OCI-LY7 (cell line): ENCODE measurements around the gene CYP26A1. TPM values are rescaled to one million over a fixed set of nuclear protein-coding genes. Genes with fewer than 3 reads are reported as not detected.

Source experiments
- BruUV-seq: library from RNA; stranded (reverse); fragments of 400-500 nt; replicated peaks from 2 replicates; lab custom pipeline; 2021; lab: Mats Ljungman, UMichigan
- CTCF ChIA-PET: fragments of 300-600 bp; sonication (Branson Sonifier 250); formaldehyde crosslinking; loops from one replicate; lab custom pipeline; 2022; ENCODE audit warnings: antibody characterized with exemption; ENCODE audit not compliant: unreplicated experiment; lab: Charles Lee
- POLR2A ChIA-PET: fragments of 300-600 bp; sonication (Branson Sonifier 250); formaldehyde crosslinking; loops from one replicate; lab custom pipeline; 2022; ENCODE audit warnings: antibody characterized with exemption; lab: Charles Lee
- DNase-seq: peaks from one replicate; pipeline ENCODE4 v3.0.0-alpha.2; 2015; ENCODE audit warnings: low spot score
- H2AFZ ChIP-seq: fragments of 200-600 bp; sonication (generic), shearing (Covaris generic); 2 replicates; pipeline ENCODE4 v1.6.1; 2014; ENCODE audit warnings: mild to moderate bottlenecking, antibody characterized with exemption, low read length, moderate library complexity
- H3K27ac ChIP-seq: fragments of 200-600 bp; sonication (generic); 2 replicates; pipeline ENCODE4 v1.5.1; 2014; ENCODE audit warnings: mixed run types, low read depth, mild to moderate bottlenecking, moderate library complexity, low read length, inconsistent platforms; ENCODE audit not compliant: poor library complexity, severe bottlenecking
- H3K36me3 ChIP-seq: fragments of 200-600 bp; sonication (generic); 2 replicates; pipeline ENCODE4 v1.6.1; 2014; ENCODE audit warnings: mild to moderate bottlenecking, antibody characterized with exemption, low read length, moderate library complexity, mixed read lengths; ENCODE audit not compliant: insufficient read depth
- H3K4me1 ChIP-seq: fragments of 200-600 bp; sonication (generic); 2 replicates; pipeline ENCODE4 v1.5.1; 2014; ENCODE audit warnings: mild to moderate bottlenecking, low read length; ENCODE audit not compliant: insufficient read depth, poor library complexity, severe bottlenecking
- H3K4me2 ChIP-seq: fragments of 200-600 bp; sonication (generic); 2 replicates; pipeline ENCODE4 v1.6.1; 2014; ENCODE audit warnings: mild to moderate bottlenecking, low read length
- H3K4me3 ChIP-seq: fragments of 200-600 bp; sonication (generic); 2 replicates; pipeline ENCODE4 v1.5.1; 2014; ENCODE audit warnings: mild to moderate bottlenecking, low read depth, low read length; ENCODE audit not compliant: poor library complexity, severe bottlenecking
- H3K79me2 ChIP-seq: fragments of 200-600 bp; sonication (generic); 2 replicates; pipeline ENCODE4 v1.6.1; 2016; ENCODE audit warnings: low read depth, mild to moderate bottlenecking, low read length, moderate library complexity, mixed read lengths; ENCODE audit not compliant: insufficient read depth
- H3K9me2 ChIP-seq: fragments of 200-600 bp; sonication (generic); 2 replicates; pipeline ENCODE4 v1.6.1; 2016; ENCODE audit warnings: mild to moderate bottlenecking, low read length, mixed read lengths; ENCODE audit not compliant: insufficient read depth
- H3K9me3 ChIP-seq: fragments of 200-600 bp; sonication (generic); 2 replicates; pipeline ENCODE4 v1.6.1; 2014; ENCODE audit warnings: mild to moderate bottlenecking, mixed run types, low read length, mixed read lengths
- H4K20me1 ChIP-seq: fragments of 200-600 bp; sonication (generic); 2 replicates; pipeline ENCODE4 v1.6.1; 2014; ENCODE audit warnings: mild to moderate bottlenecking, antibody characterized with exemption, low read length, moderate library complexity, mixed read lengths; ENCODE audit not compliant: insufficient read depth
- EZH2phosphoT487 ChIP-seq: fragments of 200-600 bp; sonication (generic); IDR thresholded peaks from 2 replicates; pipeline ENCODE4 v1.6.1; 2018; ENCODE audit warnings: low read depth, borderline replicate concordance, mild to moderate bottlenecking, mixed run types, antibody characterized with exemption, low read length, moderate library complexity, mixed read lengths
- intact Hi-C: fragments of 100-400 bp; cut with micrococcal nuclease; formaldehyde crosslinking; loops from one replicate; pipeline ENCODE4 v1.10.0; 2022; ENCODE audit not compliant: unreplicated experiment
- total RNA-seq, 2 experiments: library from RNA; depleted of rRNA in 1 of 2; stranded (reverse); fragments of >200 nt in 1 of 2; shearing (Covaris generic) in 1 of 2; gene quantifications; 2 replicates each; pipeline ENCODE4 v1.2.3, GENCODE V29; 2014 to 2022
- TF ChIP-seq, protein P1 (sequence below): fragments of 200-600 bp; sonication (generic); conservative IDR thresholded peaks from 2 replicates; pipeline ENCODE4 v1.5.1; 2014; ENCODE audit warnings: mild to moderate bottlenecking, antibody characterized with exemption, low read length, moderate library complexity, mixed read lengths

CYP26A1 gene
- total RNA-seq, 2 experiments from 2014 or later, result not detected

DNA sequence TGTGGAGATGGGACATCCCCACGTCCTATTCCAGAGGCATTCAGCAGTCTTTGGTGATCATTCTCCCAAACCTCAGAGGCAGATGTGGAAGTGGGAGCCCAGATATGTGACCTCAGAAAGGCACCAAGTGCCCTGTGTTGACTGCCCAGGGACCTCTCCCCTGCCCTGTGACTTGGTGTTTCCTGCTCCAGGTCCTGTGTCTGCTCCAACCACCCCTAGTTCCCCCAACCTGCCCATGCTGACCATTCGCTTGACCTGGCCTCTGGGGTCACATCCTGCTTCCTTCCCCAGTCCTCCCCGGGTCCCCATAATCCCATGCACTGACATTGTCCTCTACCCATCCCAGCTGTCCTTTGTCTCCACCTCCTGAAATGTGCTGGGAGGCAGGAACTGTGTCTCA, 7.6 kb downstream of the CYP26A1 start:
- no peak overlapping the region for H3K4me3 ChIP-seq
- H2AFZ ChIP-seq, result no peak overlapping the region
- POLR2A ChIA-PET, result interaction anchor here (0.6 kb wide), 1 partner anchor 145 kb away, joined by 3 read pairs; no protein-coding TSS in a partner anchor
- H3K79me2 ChIP-seq, result no peaks in the 10 kb centered on the region
- CTCF ChIA-PET, result no interaction called here
- H3K9me2 ChIP-seq, result no peaks in the 10 kb centered on the region
- H4K20me1 ChIP-seq, result no peaks in the 10 kb centered on the region
- H3K4me1 ChIP-seq, result no peaks in the 10 kb centered on the region
- H3K4me2 ChIP-seq, result no peak overlapping the region
- no peaks in the 10 kb centered on the region for H3K36me3 ChIP-seq
- no peak overlapping the region for H3K27ac ChIP-seq
- intact Hi-C loops, result loop anchor here (5.0 kb wide), 1 partner anchor 271 kb away; no protein-coding TSS in a partner anchor
- H3K9me3 ChIP-seq, result no peaks in the 10 kb centered on the region
- no peak for TF ChIP-seq EZH2phosphoT487
- TF ChIP-seq, protein P1, sequence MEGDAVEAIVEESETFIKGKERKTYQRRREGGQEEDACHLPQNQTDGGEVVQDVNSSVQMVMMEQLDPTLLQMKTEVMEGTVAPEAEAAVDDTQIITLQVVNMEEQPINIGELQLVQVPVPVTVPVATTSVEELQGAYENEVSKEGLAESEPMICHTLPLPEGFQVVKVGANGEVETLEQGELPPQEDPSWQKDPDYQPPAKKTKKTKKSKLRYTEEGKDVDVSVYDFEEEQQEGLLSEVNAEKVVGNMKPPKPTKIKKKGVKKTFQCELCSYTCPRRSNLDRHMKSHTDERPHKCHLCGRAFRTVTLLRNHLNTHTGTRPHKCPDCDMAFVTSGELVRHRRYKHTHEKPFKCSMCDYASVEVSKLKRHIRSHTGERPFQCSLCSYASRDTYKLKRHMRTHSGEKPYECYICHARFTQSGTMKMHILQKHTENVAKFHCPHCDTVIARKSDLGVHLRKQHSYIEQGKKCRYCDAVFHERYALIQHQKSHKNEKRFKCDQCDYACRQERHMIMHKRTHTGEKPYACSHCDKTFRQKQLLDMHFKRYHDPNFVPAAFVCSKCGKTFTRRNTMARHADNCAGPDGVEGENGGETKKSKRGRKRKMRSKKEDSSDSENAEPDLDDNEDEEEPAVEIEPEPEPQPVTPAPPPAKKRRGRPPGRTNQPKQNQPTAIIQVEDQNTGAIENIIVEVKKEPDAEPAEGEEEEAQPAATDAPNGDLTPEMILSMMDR, result no peak
- no peak for DNase-seq
- no TSS peak for BruUV-seq

DNA sequence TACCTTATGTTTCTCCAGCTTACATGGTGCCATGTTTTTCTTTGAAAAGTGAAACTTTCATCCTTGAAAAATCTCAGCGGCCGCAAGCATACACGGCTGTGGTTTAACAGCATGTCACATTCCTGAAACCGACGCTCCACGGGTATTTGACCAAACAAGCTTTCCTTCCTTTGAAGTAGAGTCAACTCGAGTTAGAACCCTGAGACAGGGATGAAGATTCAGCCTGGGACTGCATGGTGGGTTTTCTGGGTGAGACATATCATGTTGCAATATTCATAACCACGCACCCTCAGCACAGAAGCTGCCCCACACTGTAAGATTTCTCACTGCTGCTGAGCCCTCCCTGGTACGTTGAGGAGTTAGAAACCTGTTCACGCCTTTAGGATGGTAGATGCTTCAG, 8.1 kb downstream of the CYP26A1 start:
- Histone ChIP-seq H2AFZ (no peak overlapping the region), H3K36me3 (no peaks in the 10 kb centered on the region), H3K4me2 (no peak overlapping the region), H3K4me3 (no peak overlapping the region), H3K4me1 (no peaks in the 10 kb centered on the region), H3K9me3 (no peaks in the 10 kb centered on the region), H3K79me2 (no peaks in the 10 kb centered on the region), H3K9me2 (no peaks in the 10 kb centered on the region), H3K27ac (no peak overlapping the region), H4K20me1 (no peaks in the 10 kb centered on the region)
- TF ChIP-seq EZH2phosphoT487, result no peak
- TF ChIP-seq, protein P1, result no peak
- no peak for DNase-seq
- POLR2A ChIA-PET, result no interaction called here
- no TSS peak for BruUV-seq
- intact Hi-C loops, result loop anchor here (5.0 kb wide), 1 partner anchor 270 kb away; no protein-coding TSS in a partner anchor
- CTCF ChIA-PET, result no interaction called here

DNA sequence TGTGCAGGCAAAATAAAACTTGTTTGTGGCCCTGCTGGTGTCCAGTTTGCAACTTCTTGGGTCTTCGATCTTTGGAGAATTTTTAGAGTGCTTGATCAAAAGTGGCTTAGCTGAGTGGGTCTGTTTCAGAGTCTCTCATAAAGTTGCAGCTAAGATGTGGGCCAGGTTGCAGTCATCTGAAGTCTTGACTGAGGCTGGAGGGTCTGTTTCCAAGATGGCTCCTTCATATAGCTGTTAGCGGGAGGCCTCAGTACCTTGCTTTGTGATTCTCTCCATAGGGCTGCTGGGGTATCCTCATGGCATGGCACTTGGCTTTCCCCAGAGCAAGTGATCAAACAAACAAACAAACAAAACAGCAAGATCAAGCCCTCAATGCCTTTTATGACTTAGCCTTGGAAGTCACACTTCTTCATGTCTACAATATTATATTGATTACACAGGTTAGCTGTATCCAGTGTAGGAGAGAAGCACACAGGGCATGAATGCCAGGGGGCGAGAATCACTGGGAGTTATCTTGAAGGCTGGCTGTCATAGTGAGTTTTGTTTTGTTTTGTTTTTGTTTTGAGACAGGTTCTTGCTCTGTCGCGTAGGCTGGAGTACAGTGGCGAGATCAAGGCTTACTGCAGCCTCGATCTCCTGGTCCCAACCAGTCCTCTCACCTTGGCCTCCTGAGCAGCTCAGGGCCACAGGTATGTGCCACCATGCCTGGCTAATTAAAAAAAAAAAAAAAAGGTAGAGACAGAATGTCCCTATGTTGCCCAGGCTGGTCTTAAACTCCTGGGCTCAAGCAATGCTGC, 10.2 kb downstream of the CYP26A1 start:
- intact Hi-C loops, result loop anchor here (5.0 kb wide), 1 partner anchor 268 kb away; no protein-coding TSS in a partner anchor
- no peaks in the 10 kb centered on the region for H4K20me1 ChIP-seq
- H3K9me2 ChIP-seq, result no peaks in the 10 kb centered on the region
- H3K4me3 ChIP-seq, result no peak overlapping the region
- ChIA-PET POLR2A (no interaction called here), CTCF (no interaction called here)
- no peaks in the 10 kb centered on the region for H3K36me3 ChIP-seq
- no peaks in the 10 kb centered on the region for H3K4me1 ChIP-seq
- no peak for TF ChIP-seq EZH2phosphoT487
- TF ChIP-seq, protein P1, result no peak
- no peak overlapping the region for H3K27ac ChIP-seq
- DNase-seq, result no peak
- no peaks in the 10 kb centered on the region for H3K79me2 ChIP-seq
- H3K9me3 ChIP-seq, result no peaks in the 10 kb centered on the region
- no peak overlapping the region for H3K4me2 ChIP-seq
- BruUV-seq, result no TSS peak
- no peak overlapping the region for H2AFZ ChIP-seq
